Suprapubic skin (tissue), 4 donors: Measurements from ENCODE around the gene MYO10.

Source experiments
- EP300 ChIP-seq: sonication (generic); formaldehyde crosslinking; IDR thresholded peaks from one replicate; pipeline ENCODE4 v1.6.1; 2017; ENCODE audit warnings: antibody characterized with exemption
- POLR2A ChIP-seq, 2 donors: fragments of 450-650 bp; IDR thresholded peaks; one replicate each; pipeline ENCODE4 v1.6.1; 2017; ENCODE audit warnings: antibody characterized with exemption in 2 of 2, mild to moderate bottlenecking in 2 of 2, moderate library complexity in 2 of 2
- POLR2AphosphoS5 ChIP-seq, 3 donors: sonication (generic); formaldehyde crosslinking; IDR thresholded peaks; one replicate each; pipeline ENCODE4 v1.6.1; 2017; ENCODE audit warnings: antibody characterized with exemption in 3 of 3
- TF ChIP-seq, protein P1 (sequence below), 2 donors: fragments of 200-600 bp in 1 of 2; fragments of 450-650 bp in 1 of 2; sonication (generic) in 1 of 2; IDR thresholded peaks; one replicate each; pipeline ENCODE4 v1.5.1; 2016 to 2019; ENCODE audit warnings: antibody characterized with exemption in 2 of 2, mild to moderate bottlenecking in 1 of 2, moderate library complexity in 1 of 2

DNA sequence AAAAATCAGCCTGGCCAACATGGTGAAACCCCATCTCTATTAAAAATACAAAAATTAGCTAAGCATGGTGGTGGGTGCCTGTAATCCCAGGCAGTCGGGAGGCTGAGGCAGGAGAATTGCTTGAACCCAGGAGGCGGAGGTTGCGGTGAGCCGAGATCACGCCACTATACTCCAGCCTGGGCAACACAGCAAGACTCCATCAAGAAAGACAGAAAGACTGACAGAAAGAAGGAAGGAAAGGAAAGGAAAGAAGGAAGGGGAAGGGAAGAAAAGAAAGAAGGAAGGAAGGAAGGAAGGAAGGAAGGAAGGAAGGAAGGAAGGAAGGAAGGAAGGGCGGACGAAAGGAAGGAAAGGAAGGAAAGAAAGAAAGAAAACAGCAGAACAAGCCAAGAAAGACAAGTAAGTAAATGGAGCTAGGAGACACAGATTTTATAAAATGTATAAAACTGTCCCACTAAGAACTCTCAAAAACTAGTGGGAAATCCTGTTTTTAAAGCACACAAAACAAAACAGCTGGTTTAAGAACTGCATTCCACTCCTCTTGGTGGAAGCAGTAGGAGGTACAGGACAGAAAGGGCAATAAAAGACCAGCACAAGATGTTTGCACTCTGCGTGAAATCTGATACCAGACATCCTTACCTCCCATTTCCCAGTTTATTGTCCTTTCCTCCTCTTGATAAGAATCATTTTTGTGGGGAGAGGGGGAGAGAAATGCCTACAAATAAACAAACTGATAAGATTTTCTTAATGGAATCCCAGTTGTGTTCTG, 46.7 kb downstream of the MYO10 start:
- TF ChIP-seq POLR2A (IDR thresholded peaks at IDR 0.05) (no peak), POLR2AphosphoS5 (IDR thresholded peaks at IDR 0.05) (no peak), EP300 (no peak)
- TF ChIP-seq, protein P1, sequence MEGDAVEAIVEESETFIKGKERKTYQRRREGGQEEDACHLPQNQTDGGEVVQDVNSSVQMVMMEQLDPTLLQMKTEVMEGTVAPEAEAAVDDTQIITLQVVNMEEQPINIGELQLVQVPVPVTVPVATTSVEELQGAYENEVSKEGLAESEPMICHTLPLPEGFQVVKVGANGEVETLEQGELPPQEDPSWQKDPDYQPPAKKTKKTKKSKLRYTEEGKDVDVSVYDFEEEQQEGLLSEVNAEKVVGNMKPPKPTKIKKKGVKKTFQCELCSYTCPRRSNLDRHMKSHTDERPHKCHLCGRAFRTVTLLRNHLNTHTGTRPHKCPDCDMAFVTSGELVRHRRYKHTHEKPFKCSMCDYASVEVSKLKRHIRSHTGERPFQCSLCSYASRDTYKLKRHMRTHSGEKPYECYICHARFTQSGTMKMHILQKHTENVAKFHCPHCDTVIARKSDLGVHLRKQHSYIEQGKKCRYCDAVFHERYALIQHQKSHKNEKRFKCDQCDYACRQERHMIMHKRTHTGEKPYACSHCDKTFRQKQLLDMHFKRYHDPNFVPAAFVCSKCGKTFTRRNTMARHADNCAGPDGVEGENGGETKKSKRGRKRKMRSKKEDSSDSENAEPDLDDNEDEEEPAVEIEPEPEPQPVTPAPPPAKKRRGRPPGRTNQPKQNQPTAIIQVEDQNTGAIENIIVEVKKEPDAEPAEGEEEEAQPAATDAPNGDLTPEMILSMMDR (IDR thresholded peaks at IDR 0.05), result no peak
